ENCODE measurements around the gene BCAS3. TPM values are rescaled to one million over a fixed set of nuclear protein-coding genes. Genes with fewer than 3 reads are reported as not detected.

Gene BCAS3
- total RNA-seq, 4 donors from 2014 or later: 41.0 to 81.4 (median 45.6) TPM

DNA sequence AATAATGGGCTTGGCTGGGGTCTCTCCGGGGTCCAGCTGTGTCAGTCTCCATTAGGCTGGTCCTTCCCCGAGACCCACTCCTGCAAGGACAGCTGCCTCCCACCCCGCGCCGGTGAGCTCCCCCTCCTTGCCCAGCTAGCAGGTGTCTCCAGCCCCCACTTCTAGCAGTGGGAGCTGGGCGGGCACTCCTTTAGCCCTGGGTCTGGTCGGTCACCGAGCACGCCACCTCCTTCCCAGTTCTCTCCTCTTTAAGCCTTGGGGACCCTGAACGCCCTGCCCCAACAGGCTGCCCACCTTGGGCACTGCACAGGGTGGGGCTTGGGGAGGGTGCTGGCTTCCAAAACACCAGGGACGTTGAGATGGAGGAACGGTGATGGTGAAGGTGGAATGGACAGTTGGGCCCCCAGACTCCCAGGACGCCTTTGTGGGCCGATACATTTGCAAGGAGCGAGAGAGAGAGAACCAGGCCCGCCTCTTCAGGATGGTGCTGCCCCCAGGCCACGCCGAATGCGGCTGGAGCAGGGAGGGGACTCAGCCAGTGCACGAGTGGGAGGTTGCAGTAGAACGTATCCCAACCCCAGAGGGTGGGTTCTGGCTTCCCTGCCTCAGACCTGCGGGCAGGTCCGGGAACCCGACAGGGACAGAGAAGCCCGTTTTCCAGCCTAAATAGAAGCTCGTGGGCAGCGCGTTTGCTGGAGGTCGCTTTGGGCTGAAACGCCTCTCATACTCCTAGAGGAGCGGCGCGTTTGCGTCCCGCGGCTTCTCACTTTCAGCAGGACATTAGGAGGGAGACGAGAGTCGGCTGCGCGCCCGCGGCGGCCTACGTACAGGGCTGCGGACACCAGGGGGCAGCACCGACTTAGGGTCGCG lies 732.7 kb downstream of the BCAS3 start:
- WGBS: 28% methylated on average over 22 of the region's 48 CpGs
- Histone ChIP-seq H3K4me1 (peaks cover 52% of the 10 kb centered on the region), H3K27me3 (peaks cover 59% of the 10 kb centered on the region)

DNA sequence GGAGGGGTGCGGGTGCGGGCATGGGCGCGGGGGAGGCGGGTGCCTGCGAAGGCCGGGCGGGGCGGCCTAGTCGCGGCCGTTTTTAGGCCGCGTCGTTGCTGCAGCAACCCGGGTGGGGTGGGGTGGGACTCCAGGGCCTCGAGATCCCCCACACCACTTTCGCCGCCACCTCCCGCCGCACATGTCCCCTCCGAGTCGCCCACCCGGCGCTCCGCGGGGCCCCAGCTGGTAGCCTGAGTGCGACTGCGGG lies 733.3 kb downstream of the BCAS3 start:
- Histone ChIP-seq H3K9me3 (no peaks in the 10 kb centered on the region), H3K4me3 (peak overlapping the region; percentile 54), H3K36me3 (no peaks in the 10 kb centered on the region), H3K27me3 (peaks cover 53% of the 10 kb centered on the region), H3K27ac (peak overlapping the region; percentile 75), H3K4me1 (peaks cover 50% of the 10 kb centered on the region)
- DNase-seq (ENCODE audit: low spot score in 2 of 2): no peak
- 6% methylated on average over 14 of the region's 29 CpGs for WGBS
- TF ChIP-seq, protein P1, sequence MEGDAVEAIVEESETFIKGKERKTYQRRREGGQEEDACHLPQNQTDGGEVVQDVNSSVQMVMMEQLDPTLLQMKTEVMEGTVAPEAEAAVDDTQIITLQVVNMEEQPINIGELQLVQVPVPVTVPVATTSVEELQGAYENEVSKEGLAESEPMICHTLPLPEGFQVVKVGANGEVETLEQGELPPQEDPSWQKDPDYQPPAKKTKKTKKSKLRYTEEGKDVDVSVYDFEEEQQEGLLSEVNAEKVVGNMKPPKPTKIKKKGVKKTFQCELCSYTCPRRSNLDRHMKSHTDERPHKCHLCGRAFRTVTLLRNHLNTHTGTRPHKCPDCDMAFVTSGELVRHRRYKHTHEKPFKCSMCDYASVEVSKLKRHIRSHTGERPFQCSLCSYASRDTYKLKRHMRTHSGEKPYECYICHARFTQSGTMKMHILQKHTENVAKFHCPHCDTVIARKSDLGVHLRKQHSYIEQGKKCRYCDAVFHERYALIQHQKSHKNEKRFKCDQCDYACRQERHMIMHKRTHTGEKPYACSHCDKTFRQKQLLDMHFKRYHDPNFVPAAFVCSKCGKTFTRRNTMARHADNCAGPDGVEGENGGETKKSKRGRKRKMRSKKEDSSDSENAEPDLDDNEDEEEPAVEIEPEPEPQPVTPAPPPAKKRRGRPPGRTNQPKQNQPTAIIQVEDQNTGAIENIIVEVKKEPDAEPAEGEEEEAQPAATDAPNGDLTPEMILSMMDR (IDR thresholded peaks at IDR 0.05): peak in 1 of 2 donors; percentile 4
- TF ChIP-seq POLR2A (IDR thresholded peaks at IDR 0.05) (no peak), EP300 (IDR thresholded peaks at IDR 0.05) (no peak), POLR2AphosphoS5 (IDR thresholded peaks at IDR 0.05) (no peak)

More for the DNA sequence above, 732.7 kb downstream of the BCAS3 start:
- no peaks in the 10 kb centered on the region for H3K9me3 ChIP-seq
- TF ChIP-seq POLR2AphosphoS5 (IDR thresholded peaks at IDR 0.05) (no peak), POLR2A (IDR thresholded peaks at IDR 0.05) (no peak), EP300 (IDR thresholded peaks at IDR 0.05) (no peak)
- TF ChIP-seq, protein P1 (IDR thresholded peaks at IDR 0.05): peak in 1 of 2 donors; percentile 59
- H3K4me3 ChIP-seq: peak overlapping the region; percentile 54
- peak; percentile 78 to 87 for DNase-seq (ENCODE audit: low spot score in 2 of 2)
- peak overlapping the region; percentile 75 for H3K27ac ChIP-seq
- no peaks in the 10 kb centered on the region for H3K36me3 ChIP-seq

DNA sequence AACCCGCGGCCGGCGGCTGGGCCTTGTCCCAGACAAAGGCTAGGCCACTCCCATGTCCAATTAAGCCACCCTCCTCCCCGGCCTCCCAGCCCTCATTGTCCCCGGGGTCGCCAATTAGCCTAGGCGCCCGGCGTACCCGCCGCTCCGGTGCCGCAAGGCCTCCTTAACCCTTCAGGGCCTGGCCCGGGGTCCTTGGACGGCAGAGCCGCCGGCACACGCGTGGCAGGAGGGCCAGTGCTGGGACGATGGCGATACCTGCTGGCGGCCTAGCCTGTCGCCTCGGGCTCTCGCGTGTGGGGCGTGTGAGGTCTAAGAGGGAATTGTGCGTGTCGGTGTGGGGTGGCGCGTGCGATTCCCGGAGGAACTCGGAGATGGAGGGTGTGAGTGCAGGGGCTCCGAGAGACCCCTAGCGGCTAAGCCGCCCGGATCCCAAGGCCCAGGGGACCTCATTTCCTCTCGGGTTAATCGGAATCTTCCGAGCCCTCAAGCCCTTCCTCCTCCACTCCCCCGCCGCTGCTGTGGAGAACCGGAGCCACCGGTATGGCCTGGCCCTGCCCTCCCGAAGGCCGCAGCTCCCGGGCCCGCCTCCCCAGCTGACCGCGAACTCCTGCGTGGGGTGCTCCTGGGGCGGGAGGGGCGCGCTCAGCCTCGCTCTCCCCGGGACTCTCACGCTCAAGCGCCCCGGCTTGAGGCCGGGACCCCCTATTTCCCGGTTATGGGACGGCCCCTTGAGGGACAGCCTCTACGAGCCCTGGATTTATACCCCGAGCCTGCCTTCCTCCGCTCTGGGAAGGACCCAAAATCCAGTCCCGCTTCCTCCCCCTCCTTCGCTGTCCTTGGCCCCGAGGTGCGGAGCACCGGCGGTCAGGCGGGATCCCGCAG lies 733.9 kb downstream of the BCAS3 start:
- WGBS: 3% methylated on average over 27 of the region's 75 CpGs
- peak overlapping the region; percentile 54 for H3K4me3 ChIP-seq
- H3K4me1 ChIP-seq: peaks cover 50% of the 10 kb centered on the region
- peak; percentile 72 to 82 for DNase-seq (ENCODE audit: low spot score in 2 of 2)
- H3K9me3 ChIP-seq: no peaks in the 10 kb centered on the region
- no peak for TF ChIP-seq POLR2AphosphoS5 (IDR thresholded peaks at IDR 0.05)
- TF ChIP-seq, protein P1 (IDR thresholded peaks at IDR 0.05): no peak
- no peak for TF ChIP-seq EP300 (IDR thresholded peaks at IDR 0.05)
- TF ChIP-seq POLR2A (IDR thresholded peaks at IDR 0.05): no peak
- no peaks in the 10 kb centered on the region for H3K36me3 ChIP-seq
- H3K27me3 ChIP-seq: peaks cover 50% of the 10 kb centered on the region
- peak overlapping the region; percentile 75 for H3K27ac ChIP-seq

DNA sequence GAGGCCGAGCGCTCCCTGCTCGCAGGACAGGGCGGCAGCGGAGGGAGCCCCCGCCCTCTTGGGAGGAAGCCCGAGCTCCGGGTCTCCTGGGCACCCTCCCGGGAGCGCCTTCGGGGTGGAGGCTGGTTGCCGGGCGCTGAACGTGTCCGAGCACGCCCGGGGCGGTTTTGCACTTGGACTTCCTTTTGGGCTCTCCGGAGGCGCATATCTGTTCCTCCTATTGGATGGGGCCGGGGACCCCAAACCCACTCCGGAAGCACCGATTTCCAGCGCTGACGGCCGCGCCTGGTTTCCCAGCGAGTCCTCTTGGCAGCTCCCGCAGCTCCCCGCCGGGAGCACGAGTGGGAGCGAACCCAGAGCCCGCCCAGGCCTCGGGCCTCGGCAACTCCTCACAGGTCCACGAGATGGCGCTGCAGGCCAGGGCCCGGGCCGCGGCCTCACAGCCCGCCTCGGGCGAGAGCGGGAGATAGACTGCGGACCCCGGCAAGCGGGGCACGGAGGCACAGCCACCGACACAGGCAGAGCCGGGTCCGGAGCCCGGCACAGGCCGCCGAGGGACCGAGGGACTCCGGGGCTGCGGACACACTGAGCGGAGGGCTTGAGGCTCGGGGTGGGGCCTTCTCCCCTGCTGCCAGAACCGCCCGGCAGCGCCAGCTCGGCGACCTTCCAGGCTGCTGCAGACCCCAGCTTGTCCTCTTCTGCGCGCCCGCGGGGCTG lies 734.6 kb downstream of the BCAS3 start:
- Histone ChIP-seq H3K4me1 (peaks cover 57% of the 10 kb centered on the region), H3K36me3 (no peaks in the 10 kb centered on the region), H3K4me3 (peak overlapping the region; percentile 54), H3K27ac (peak overlapping the region; percentile 75), H3K9me3 (no peaks in the 10 kb centered on the region), H3K27me3 (peaks cover 44% of the 10 kb centered on the region)
- TF ChIP-seq, protein P1 (IDR thresholded peaks at IDR 0.05): peak; percentile 87 to 98
- TF ChIP-seq POLR2AphosphoS5 (IDR thresholded peaks at IDR 0.05) (no peak), POLR2A (IDR thresholded peaks at IDR 0.05) (peak in 1 of 2 donors; percentile 23), EP300 (IDR thresholded peaks at IDR 0.05) (no peak)
- WGBS: 0% methylated on average over 9 of the region's 69 CpGs
- DNase-seq (ENCODE audit: low spot score in 2 of 2): peak; percentile 85 to 91
